ENCODE results near the gene LDHD. TPM values are rescaled to one million over a fixed set of nuclear protein-coding genes. Genes with fewer than 3 reads are reported as not detected.
A peak's percentile ranks its signal among the peaks of the same experiment; 100 is the strongest.
"Not testable (repeated sequence)": the region's sequence is repeated elsewhere in the genome, so short reads cannot be mapped to it uniquely, and the experiment has no call there.

LDHD gene
- total and polyA plus RNA-seq, 2 of the 13 experiments (the other 11 are each of a cell fraction or from before 2014, with no cell fraction given) = 9.1 to 9.8 TPM

DNA sequence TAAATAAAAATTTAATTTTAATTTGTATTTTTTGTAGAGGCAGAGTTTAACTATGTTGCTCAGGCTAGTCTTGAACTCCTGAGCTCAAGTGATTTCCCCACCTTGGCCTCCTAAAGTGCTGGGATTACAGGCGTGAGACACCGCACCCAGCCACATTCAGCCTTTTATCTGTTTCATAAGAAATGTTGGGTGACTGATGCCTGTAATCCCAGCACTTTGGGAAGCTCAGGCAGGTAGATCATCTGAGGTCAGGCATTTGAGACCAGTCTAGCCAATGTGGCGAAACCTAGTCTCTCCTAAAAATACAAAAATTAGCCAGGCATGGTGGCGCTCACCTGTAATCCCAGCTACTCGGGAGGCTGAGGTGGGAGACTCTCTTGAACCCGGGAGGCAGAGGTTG is 25.7 kb downstream of the LDHD start:
- in situ Hi-C loops (cut with HindIII; ENCODE audit: extremely low pct_ligation_motif_present, low pct_unique_long_range_greater_than_20kb) = not testable (repeated sequence)

More for the DNA sequence above, 25.7 kb downstream of the LDHD start:
- ATAC-seq; CTCF ChIA-PET (ENCODE audit: low intra/inter-chr PET ratio, low total read pairs); H3K27ac ChIP-seq (ENCODE audit: extremely low read length, insufficient read depth, low read length); BruUV-seq (replicated peaks); H3K27me3 ChIP-seq (ENCODE audit: control insufficient read depth in 1 of 2, insufficient read depth in 2 of 2, low read length in 2 of 2); H3K9me3 ChIP-seq (ENCODE audit: low read length); intact Hi-C loops (cut with micrococcal nuclease; ENCODE audit: unreplicated experiment); FAIRE-seq; H3K4me3 ChIP-seq (replicated peaks in 1 of 3; ENCODE audit: insufficient read depth in 1 of 3, low read depth in 2 of 3, low read length in 3 of 3); H2AFZ ChIP-seq (ENCODE audit: low read length); DNase-seq (ENCODE audit: low spot score); POLR2A ChIA-PET; H3K4me2 ChIP-seq (ENCODE audit: low read depth, low read length); H3K9ac ChIP-seq (ENCODE audit: insufficient read depth, low read depth, low read length): not testable (repeated sequence)
- Histone ChIP-seq H3K4me1 (ENCODE audit: insufficient read depth, low read length) (peaks cover 83% of the 10 kb centered on the region), H3K36me3 (replicated peaks in 1 of 2; ENCODE audit: control insufficient read depth in 1 of 2, insufficient read depth in 2 of 2, low read length in 2 of 2) (peaks cover 24 to 25% of the 10 kb centered on the region in 2 experiments), H3K79me2 (ENCODE audit: insufficient read depth, low read length) (peaks cover 74% of the 10 kb centered on the region), H4K20me1 (ENCODE audit: insufficient read depth, low read length) (peaks cover 51% of the 10 kb centered on the region)
- TF ChIP-seq, protein P1, sequence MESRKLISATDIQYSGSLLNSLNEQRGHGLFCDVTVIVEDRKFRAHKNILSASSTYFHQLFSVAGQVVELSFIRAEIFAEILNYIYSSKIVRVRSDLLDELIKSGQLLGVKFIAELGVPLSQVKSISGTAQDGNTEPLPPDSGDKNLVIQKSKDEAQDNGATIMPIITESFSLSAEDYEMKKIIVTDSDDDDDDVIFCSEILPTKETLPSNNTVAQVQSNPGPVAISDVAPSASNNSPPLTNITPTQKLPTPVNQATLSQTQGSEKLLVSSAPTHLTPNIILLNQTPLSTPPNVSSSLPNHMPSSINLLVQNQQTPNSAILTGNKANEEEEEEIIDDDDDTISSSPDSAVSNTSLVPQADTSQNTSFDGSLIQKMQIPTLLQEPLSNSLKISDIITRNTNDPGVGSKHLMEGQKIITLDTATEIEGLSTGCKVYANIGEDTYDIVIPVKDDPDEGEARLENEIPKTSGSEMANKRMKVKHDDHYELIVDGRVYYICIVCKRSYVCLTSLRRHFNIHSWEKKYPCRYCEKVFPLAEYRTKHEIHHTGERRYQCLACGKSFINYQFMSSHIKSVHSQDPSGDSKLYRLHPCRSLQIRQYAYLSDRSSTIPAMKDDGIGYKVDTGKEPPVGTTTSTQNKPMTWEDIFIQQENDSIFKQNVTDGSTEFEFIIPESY (CRISPR knock-in tag; IDR thresholded peaks at IDR 0.05) = peak; percentile 37; the same call in 1 of the 2 replicates
- TF ChIP-seq THRA (CRISPR knock-in tag; IDR thresholded peaks at IDR 0.05; ENCODE audit: borderline replicate concordance) (peak; percentile 49; the same call in 1 of the 2 replicates), FOSL2 (CRISPR knock-in tag; IDR thresholded peaks at IDR 0.05) (peak; percentile 84), ZNF121 (CRISPR knock-in tag; IDR thresholded peaks at IDR 0.05) (0 out of 2 replicates have a peak, but pooled peaks have one; percentile 20), RXRB (CRISPR knock-in tag; IDR thresholded peaks at IDR 0.05; ENCODE audit: borderline replicate concordance) (peak; percentile 19; the same call in 1 of the 2 replicates), RXRA (CRISPR knock-in tag; IDR thresholded peaks at IDR 0.05) (peak; percentile 43; the same call in 1 of the 2 replicates), SKI (IDR thresholded peaks at IDR 0.05; ENCODE audit: partially characterized antibody) (peak; percentile 29)
- WGBS (ENCODE audit: low lambda C conversion rate) = 93% methylated on average over 6 of the region's 6 CpGs
